Measurements from ENCODE around the gene SF3B6. TPM values are rescaled to one million over a fixed set of nuclear protein-coding genes. Genes with fewer than 3 reads are reported as not detected.

The SF3B6 gene
- total and polyA plus RNA-seq, 9 of the 15 experiments (the other 6 are each of a cell fraction or from before 2014, with no cell fraction given): 146 to 591 (median 295) TPM

DNA sequence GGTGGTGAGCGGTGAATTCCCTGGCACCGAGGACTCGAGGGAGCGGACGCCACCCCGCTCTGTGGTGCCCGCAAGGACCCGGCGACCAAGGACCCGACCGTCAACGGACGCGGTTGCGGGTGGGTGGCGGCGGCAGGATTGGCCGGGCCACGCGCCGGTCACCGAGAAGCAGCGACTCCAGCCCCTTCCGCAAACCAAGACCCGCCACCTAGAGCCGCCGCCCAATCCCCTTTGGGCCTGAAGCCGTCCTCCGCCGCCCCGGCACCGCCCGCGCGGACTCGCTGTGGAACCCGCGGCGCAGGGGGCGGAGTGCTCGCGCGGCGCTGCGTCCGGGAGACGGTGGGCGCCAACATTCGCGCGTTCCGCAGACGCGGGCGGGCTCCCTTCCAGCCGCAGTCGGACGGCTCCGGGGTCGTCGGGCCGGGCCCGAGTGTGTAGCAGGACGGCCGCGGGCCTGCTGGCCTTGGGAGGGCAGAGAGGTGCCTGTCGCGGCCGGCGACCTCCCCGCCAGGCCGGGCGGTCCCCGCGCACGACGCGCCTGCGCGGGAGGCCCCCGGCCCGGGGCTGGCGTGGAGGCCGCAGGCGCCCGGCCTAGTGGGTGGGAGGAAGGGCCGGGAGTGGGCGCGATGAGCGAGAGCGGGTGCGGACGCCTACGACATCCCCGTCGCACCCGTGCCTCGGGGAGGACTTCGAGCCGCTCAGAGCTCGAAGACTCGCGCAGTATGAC lies 47.2 kb upstream of the SF3B6 start, which contains the start of the genes FAM228B and PFN4 (continued):
- no peak for TF ChIP-seq CTCFL (IDR thresholded peaks at IDR 0.05; ENCODE audit: borderline replicate concordance, insufficient read depth, low read depth, low read length, poor library complexity, severe bottlenecking)
- no peak for TF ChIP-seq CHAMP1 (IDR thresholded peaks at IDR 0.05)
- TF ChIP-seq BDP1 (IDR thresholded peaks at IDR 0.05; ENCODE audit: insufficient read depth, insufficient read length): no peak
- TF ChIP-seq NCOA1 (IDR thresholded peaks at IDR 0.05; ENCODE audit: low read depth): no peak
- TF ChIP-seq ARID2 (IDR thresholded peaks at IDR 0.05): no peak
- TF ChIP-seq HLTF (IDR thresholded peaks at IDR 0.05): no peak
- no peak for TF ChIP-seq SIRT6 (IDR thresholded peaks at IDR 0.05; ENCODE audit: low read depth, low read length)
- TF ChIP-seq ZNF77 (CRISPR knock-in tag; IDR thresholded peaks at IDR 0.05): no peak
- no peak for TF ChIP-seq SMARCE1 (IDR thresholded peaks at IDR 0.05)
- TF ChIP-seq ZNF175 (CRISPR knock-in tag; IDR thresholded peaks at IDR 0.05; ENCODE audit: low read depth): no peak
- TF ChIP-seq TOE1 (IDR thresholded peaks at IDR 0.05; ENCODE audit: borderline replicate concordance): peak; percentile 15; the same call in 1 of the 2 replicates
- no peak for TF ChIP-seq TOE1 (CRISPR knock-in tag; IDR thresholded peaks at IDR 0.05; ENCODE audit: borderline replicate concordance, low read depth)
- TF ChIP-seq, protein P1, sequence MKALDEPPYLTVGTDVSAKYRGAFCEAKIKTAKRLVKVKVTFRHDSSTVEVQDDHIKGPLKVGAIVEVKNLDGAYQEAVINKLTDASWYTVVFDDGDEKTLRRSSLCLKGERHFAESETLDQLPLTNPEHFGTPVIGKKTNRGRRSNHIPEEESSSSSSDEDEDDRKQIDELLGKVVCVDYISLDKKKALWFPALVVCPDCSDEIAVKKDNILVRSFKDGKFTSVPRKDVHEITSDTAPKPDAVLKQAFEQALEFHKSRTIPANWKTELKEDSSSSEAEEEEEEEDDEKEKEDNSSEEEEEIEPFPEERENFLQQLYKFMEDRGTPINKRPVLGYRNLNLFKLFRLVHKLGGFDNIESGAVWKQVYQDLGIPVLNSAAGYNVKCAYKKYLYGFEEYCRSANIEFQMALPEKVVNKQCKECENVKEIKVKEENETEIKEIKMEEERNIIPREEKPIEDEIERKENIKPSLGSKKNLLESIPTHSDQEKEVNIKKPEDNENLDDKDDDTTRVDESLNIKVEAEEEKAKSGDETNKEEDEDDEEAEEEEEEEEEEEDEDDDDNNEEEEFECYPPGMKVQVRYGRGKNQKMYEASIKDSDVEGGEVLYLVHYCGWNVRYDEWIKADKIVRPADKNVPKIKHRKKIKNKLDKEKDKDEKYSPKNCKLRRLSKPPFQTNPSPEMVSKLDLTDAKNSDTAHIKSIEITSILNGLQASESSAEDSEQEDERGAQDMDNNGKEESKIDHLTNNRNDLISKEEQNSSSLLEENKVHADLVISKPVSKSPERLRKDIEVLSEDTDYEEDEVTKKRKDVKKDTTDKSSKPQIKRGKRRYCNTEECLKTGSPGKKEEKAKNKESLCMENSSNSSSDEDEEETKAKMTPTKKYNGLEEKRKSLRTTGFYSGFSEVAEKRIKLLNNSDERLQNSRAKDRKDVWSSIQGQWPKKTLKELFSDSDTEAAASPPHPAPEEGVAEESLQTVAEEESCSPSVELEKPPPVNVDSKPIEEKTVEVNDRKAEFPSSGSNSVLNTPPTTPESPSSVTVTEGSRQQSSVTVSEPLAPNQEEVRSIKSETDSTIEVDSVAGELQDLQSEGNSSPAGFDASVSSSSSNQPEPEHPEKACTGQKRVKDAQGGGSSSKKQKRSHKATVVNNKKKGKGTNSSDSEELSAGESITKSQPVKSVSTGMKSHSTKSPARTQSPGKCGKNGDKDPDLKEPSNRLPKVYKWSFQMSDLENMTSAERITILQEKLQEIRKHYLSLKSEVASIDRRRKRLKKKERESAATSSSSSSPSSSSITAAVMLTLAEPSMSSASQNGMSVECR (CRISPR knock-in tag; IDR thresholded peaks at IDR 0.05): peak; percentile 38; the same call in 1 of the 2 replicates
- no peak for TF ChIP-seq ZNF174 (CRISPR knock-in tag; IDR thresholded peaks at IDR 0.05)
- TF ChIP-seq KDM1A (IDR thresholded peaks at IDR 0.05): no peak
- TF ChIP-seq, protein P2, sequence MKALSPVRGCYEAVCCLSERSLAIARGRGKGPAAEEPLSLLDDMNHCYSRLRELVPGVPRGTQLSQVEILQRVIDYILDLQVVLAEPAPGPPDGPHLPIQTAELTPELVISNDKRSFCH (CRISPR knock-in tag; IDR thresholded peaks at IDR 0.05): no peak
- TF ChIP-seq, protein P2 (tag; IDR thresholded peaks at IDR 0.05): 0 out of 2 replicates have a peak, but pooled peaks have one; percentile 44
- peak; percentile 72; the same call in 1 of the 2 replicates for TF ChIP-seq ZBTB1 (CRISPR knock-in tag; IDR thresholded peaks at IDR 0.05; ENCODE audit: borderline replicate concordance, low read depth)
- no peak for TF ChIP-seq PURB (CRISPR knock-in tag; IDR thresholded peaks at IDR 0.05; ENCODE audit: low read depth)
- no peak for TF ChIP-seq ZNF146 (CRISPR knock-in tag; IDR thresholded peaks at IDR 0.05; ENCODE audit: unreplicated experiment)

Data from K562 (cell line).